NCI-H2029 treated with DMSO at 0.1 percent for 48 hours (cell line): ENCODE results near the gene BAIAP2L2.
A peak's percentile ranks its signal among the peaks of the same experiment; 100 is the strongest.
"Not testable (repeated sequence)": the region's sequence is repeated elsewhere in the genome, so short reads cannot be mapped to it uniquely, and the experiment has no call there.

Experiments used
- DNase-seq: peaks from one replicate; lab custom pipeline; 2025; lab: John Stamatoyannopoulos, UW

Gene BAIAP2L2, protein sequence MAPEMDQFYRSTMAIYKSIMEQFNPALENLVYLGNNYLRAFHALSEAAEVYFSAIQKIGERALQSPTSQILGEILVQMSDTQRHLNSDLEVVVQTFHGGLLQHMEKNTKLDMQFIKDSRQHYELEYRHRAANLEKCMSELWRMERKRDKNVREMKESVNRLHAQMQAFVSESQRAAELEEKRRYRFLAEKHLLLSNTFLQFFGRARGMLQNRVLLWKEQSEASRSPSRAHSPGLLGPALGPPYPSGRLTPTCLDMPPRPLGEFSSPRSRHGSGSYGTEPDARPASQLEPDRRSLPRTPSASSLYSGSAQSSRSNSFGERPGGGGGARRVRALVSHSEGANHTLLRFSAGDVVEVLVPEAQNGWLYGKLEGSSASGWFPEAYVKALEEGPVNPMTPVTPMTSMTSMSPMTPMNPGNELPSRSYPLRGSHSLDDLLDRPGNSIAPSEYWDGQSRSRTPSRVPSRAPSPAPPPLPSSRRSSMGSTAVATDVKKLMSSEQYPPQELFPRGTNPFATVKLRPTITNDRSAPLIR

DNA sequence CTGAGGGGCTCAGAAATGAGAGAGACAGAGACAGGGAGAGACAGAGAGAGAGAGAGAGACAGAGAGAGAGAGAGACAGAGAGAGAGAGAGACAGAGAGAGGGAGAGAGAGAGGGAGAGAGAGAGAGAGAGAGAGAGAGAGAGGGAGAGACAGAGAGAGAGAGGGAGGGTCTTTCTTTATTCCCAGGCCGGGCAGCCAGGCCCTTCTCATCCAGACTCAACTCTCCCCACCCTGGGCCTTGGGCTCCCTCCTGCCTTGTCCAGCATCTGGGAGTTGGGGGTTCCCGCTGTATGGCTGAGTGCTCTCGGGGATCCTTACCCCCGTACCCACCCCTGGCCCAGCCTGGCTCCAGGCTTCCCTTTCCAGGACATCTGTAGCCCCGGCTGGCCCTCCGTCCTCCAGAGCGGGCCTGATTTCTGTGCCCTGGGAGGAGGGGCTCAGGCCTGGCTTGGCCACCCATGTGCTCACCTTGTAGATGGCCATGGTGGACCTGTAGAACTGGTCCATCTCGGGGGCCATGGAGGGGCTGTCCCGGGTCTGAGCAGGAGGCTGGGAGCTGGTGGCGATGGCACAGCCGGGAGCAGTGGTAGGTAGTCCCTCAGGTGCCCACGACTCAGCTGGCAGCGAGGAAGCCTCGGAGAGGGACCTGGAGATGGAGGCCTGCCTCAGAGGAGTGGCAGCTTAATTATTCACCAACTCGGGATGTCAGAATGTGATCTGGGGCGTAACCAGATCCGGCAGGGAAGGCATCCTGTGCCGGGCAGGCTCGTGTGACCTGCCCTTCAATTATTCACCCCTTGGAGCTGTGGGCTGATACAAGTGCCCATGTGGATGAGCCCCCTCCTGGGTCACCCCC is at the start of gene BAIAP2L2:
Gene BAIAP2L2 (minus strand): TSS at position 677 of the 855 bp plus-strand sequence. CDS start 159 bp downstream, at position 518.
- DNase-seq, result no peak

DNA sequence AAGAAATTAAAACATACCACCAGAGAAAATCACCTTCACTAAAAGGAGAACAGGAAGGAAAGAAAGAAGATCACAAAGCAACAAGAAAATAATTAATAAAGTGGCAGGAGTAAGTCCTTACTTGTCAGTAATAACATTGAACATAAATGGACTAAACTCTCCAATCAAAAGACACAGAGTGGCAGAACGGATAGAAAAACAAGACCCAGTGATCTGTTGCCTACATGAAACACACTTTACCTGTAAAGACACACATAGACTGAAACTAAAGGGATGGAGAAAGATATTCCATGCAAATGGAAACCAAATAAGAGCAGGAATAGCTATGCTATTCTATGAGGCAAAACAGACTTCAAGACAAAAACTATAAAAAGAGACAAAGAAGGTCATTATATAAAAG is 45.2 kb upstream of the BAIAP2L2 start:
- DNase-seq, result no peak

DNA sequence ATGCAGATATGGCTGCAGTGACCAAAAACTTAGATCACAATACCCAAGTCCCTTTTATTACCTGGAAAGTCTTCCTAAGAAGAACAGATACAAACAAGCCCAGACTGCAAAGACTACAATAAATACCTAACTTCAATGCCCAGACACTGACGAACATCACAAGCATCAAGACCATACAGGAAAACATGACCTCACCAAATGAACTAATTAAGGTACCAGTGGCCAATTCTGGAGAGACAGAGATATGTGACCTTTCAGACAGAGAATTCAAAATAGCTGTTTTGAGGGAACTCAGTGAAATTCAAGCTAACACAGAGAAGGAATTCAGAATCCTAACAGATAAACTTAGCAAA is 44.1 kb upstream of the BAIAP2L2 start:
- not testable (repeated sequence) for DNase-seq

DNA sequence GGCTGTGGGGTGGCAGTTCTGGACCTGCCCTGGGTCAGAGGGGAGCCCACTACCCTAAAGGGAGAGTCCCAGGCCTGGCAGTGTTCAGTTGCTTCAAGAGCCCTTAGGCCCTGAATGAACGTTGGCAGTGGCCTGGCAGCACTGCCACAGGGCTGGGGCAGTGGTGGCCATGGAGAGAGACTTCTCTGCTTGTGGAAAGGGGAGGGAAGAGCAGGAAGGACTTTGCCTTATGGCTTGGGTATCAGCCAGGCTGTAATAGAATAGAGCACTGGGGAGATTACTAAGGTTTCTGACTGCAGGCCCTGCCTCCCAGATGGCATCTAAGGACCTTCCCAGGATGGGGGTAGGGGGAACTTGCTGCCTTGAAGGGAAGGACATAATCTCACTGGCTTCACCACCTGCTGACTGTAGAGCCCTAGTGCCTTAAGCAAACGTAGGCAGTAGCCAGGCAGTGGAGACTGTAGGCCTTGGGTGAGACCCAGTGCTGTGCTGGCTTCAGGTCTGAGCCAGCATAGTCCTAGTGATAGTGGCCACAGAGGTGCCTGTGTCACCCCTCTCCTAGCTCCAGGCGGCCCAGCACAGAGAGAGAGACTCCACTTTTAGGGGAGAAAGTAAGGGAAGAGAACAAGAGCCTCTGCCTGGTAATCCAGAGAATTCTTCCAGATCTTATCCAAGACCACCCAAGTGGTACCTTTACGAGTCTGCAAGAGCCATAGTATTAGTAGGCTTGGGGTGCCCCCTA is 43.5 kb upstream of the BAIAP2L2 start:
- DNase-seq, result peak; percentile 41

DNA sequence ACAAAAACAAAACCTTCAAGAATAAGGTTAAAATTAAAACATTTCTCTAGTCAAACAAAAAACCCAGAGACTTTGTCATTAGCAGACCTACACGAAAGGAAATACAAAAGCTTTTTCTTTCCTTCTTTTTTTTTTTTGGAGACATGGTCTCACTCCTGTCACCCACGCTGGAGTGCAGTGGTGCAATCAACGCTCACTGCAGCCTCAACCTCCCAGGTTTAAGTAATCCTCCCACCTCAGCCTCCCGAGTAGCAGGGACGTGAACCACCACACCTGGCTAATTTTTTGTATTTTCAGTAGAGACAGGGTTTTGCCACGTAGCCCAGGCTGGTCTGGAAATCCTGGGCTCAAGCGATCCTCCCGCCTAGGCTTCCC is 40.6 kb upstream of the BAIAP2L2 start:
- no peak for DNase-seq

DNA sequence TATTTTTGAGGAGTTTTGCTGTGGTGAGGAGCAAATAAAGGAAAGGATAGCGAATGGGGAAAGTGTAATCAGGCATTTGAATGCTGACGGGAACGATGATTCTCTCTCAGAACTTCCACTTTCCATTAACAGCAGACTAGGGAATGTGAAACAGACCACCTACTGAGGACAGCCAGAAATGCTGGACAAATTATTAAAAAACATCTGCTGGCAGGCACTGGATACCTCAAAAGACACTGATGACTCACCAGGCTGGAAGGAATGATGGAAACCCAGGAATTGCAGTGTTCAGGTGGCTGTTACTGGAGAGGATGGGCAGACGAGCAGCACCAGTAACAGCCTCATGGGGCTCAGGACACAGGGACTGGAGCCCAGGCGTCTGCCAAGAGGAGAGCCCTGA is 37.8 kb upstream of the BAIAP2L2 start:
- no peak for DNase-seq

DNA sequence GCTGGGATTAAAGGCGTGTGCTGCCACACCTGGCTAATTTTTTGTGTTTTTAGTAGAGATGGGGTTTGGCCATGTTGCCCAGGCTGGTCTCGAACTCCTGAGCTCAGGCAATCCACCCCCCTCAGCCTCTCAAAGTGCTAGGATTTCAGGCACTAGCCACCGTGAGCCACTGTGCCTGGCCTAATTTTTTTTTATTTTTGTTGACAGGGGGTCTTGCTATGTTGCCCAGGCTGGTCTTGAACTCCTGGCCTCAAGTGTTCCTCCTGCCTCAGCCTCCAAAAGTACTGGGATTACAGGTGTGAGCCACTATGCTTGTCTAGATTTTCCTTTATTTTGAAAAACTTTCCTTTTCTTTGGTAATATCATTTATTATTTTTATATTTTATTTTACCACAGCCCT is 35.7 kb upstream of the BAIAP2L2 start:
- DNase-seq, result not testable (repeated sequence)

DNA sequence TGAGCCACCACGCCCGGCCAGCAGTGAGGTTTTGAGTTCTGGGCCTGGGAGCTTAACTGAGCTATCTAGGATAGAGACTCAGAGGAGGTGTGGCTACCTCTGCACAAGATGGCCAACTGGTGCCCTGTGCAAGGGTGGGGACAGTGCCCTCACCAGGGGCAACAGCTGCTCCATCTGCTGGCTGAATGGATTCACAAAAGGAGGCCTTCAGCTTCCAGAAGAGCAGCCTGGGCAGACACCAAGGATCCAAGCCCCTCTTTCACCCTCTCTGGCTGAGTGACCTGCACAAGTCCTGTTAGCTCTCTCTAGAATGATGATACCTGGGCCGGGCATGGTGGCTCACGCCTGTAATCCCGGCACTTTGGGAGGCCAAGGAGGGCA is 33.5 kb upstream of the BAIAP2L2 start:
- no peak for DNase-seq

DNA sequence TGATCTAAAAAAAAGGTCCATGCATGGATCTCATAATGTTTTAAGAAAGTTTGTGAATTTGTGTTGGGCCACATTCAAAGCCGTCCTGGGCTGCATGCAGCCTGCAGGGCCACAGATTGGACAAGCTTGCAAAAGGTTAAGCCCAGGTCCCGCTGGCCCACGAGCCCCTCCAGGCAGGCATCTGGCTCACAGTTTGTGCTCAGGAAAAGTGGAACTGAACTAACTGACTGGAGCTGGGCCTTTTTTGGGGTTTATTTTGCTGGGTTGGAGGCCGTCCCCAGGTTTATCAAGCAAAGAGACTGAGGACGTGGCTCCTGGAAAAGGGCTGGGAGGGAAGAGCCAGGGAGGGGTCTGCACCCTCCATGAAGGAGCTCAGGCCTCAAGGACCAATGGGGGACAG is 32.1 kb upstream of the BAIAP2L2 start:
- no peak for DNase-seq

DNA sequence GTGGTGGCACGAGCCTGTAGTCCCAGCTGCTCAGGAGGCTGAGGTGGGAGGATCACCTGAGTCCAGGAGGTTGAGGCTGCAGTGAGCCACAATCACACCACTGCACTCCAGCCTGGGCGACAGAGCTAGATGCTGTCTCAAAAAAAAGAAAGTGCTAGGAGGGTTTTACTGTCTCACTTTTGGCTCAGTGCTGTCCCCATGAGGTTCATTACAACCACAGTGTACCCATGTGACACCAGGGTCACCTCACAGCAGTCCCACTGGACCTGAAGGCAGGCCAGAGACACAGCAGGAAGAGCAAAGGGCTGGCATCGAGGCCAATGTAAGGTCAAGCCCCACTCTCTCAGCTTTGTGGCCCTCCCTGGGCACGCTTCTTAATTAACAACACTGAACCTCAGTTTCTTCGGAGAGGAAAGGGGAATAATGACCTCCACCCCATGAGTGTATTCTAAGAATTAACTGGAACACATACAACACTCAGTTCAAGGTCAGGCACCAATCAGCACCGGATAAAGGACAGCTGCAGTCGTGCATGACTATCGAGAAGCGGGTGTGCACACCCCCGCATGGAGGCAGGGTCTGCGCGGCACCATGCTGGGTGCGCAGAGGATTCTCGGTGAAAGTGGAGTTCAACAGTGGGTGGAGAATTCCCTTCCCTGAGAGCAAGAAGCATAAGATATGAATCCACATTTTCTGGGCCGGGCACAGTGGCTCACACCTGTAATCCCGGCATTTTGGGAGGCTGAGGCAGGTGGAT is 30.9 kb upstream of the BAIAP2L2 start:
- no peak for DNase-seq

DNA sequence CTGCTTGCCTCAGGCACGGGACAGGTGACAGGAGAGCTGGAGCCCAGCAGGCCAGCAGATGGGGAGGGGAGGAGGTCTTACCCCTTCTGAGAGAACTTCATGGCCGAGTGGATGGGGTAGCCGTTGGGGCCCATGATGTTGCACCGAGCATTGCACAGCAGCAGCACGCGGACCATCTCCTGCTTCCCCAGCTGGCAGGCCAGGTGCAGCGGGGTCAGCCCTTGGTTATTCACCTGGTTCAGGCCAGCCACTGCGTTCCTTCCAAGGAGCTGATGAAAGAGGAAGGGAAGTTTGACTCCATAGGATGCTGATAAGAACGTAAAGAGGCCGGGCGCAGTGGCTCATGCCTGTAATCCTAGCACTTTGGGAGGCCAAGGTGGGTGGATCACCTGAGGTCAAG is 29.4 kb upstream of the BAIAP2L2 start:
- no peak for DNase-seq

DNA sequence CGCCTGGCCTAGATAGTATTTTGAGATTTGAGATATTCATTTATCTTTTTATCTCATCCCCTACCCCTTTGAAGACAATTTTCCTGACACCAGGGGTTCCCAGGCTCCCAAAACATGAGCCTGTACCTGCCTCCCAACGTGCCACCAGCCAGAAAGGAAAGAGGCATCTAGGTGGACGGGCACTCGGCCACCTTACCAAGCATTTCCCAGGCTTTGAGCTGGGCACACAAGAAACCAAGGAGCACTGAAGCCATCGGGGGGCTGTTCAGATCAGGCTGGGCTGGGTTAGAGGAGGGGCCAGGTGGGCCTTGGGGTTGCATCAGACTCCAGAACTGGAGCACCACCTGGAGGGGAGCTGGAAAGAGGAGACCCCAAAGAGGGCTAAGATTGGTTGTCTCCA is 28.5 kb upstream of the BAIAP2L2 start:
- DNase-seq, result no peak

DNA sequence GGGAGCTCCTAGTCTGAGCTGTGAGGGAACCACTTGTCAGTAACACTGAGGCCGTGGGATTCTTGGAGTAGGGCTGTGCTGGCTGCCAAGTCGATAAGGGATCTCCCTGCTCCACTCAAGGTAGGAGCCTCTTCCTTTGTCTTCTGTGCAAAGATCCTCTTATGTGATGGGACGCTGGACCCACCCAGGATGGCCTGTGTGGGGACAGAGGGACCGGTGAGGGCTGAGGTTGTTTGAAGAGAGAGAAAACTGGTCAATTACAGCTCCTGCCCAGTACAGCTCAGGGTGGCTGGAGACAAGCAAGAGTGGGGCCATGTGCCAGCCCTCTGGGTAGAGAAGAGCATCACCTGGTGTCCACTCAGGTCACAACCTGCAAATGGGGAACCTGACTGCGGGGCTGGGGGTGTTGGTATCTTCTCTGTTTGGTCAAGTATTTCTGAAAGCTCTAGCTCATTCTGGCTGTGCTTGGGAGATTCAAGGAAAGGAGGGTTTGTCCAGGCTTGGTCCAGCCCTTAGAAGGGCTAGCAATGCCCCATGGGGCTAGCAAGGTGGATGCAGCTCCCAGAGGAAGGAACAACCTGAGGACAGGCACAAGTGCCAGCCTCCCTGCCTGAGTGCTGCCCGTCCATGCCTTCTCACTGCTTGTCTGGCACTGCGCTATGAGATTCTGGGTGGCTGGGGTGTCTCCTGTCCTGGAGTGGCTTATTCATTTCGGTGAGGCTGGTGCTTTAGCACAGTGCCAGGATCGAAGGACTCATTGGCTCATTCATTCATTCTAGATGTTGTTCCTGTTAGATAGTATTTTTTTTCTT is 27.6 kb upstream of the BAIAP2L2 start:
- no peak for DNase-seq

DNA sequence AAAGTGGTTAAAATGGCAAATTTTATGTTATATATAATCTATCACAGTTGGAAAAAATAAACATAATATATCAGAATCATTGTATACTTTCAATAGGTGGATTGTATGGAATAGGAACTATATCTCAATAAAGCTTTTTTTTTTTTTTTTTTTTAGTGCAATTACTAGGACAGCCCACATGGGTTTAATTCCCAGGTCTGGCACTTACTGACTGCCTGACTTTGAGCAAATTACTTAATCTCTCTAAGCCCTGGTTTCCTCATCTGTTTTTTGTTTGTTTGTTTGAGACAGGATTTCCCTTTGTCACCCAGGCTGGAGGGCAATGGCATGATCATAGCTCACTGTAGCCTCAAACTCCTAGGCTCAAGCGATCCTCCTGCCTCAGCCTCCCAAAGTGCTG is 26.1 kb upstream of the BAIAP2L2 start:
- no peak for DNase-seq

DNA sequence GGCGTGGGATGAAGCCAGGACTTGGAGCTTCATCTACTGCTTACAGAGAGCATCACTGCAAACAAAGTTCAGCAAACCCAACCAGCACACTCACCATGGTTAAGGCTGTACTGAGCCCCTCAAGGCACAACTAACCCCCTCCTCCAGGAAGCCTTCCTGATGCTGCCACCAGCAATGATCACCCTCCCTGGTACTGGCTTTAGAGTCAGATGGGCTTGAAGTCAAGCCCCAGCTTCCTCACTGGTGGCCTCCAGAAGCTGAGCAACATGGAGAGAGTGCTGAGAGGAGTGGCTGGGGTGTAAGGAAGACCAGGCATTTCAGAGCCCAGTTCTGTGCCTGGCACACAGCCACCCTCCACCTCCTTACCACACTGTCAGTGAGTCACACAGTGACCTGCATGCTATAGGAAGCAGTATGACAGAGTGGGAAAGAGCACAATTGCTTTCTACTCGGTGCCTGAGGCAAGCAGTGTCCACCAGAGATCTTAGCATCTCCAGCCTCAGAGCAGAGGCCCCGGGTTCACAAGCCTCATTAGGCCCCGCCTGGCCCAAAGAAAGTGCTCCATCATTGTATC is 24.7 kb upstream of the BAIAP2L2 start:
- DNase-seq, result no peak

DNA sequence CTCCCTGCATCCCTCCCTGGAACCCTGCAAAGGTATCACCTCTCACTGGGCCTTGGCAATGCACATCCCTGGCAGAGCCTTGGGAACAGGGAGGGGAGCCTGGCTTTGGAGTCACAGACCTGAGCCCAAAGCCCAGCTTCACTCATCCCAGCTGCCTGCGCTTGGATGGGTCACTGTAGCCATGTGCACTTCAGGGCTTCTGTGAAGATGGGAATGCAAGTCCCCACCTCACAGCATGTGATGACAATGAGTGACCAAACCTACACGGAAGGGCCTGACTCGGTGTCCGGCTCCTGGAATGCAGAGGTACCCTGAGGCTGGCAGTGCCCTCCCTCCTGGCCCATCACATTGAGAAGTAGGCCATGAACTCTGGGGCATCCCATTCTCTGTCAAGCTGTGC is 22.8 kb upstream of the BAIAP2L2 start:
- DNase-seq, result no peak

DNA sequence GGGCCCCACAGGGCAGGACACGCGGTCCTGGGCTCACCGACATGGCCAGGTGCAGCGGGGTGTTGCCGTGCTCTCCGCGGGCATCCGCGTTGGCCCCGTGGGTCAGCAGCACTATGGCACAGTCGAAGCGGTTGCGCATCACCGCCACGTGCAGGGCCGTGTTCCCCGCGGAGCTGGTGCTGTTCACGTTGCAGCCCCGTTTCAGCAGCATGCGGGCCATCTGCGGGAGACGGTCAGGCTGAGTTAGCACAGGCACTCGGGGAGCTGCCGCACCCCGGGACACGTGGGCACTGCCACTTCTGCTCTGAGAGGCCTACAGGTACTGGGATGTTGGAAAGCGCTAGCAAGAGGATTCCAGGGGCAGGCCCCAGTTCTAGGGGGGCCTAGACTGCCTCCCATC is 22.3 kb upstream of the BAIAP2L2 start:
- DNase-seq, result no peak

DNA sequence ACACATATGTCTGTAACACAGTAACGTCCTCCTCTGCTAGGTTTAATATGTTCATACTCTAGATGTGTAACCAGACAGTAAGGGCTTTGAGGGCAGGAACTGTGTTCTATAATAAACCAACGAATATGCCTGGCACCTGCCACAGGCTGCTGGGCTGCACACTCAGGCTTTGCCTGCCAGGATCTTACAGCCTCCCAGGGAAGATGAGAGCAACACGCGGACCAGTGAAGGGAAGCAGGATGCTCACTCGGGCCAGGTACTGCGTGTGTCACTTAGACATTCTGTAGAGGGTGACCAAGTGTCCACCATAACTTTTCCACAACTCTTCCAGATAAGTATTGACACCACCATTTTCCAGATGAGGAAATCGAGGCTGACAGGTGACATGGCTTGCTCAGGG is 21.7 kb upstream of the BAIAP2L2 start:
- no peak for DNase-seq

DNA sequence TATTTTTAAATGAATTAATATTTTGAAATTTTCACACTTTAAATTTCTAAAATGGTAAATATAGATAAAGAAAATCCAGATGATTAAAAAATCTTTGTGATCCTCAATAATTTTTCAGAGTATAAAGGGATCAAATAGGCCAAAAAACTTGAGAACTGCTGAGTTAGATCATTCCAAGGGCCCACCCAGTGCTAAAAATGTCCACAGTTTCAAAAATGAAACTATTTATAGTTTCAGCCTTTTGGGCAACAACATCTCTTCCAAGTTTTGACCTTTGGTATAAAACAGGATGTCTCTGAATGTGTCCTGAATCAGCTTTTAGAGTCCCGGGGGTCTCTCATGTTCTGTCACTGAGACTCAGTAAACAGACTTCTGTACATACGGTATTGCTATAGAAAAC is 20.9 kb upstream of the BAIAP2L2 start:
- DNase-seq, result no peak

DNA sequence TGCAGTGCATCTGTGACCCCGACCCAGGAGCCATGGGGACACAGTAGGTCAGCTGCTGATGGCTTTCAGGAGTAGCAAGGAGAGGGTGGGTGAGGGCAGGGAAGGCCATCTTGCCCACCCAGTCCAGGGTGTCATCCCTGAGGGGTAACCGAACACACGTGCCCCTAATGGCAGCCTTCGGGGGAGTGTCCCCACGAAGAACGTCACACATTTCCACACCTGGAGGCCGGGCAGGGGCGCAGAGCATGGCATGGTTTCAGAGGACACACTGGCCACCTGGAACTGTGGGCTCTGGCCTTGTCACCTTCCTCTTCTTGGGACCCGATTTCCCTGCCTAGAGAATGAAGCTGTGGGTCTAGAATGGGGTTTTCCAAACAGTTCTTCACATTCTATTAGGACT is 19.4 kb upstream of the BAIAP2L2 start:
- DNase-seq, result no peak

DNA sequence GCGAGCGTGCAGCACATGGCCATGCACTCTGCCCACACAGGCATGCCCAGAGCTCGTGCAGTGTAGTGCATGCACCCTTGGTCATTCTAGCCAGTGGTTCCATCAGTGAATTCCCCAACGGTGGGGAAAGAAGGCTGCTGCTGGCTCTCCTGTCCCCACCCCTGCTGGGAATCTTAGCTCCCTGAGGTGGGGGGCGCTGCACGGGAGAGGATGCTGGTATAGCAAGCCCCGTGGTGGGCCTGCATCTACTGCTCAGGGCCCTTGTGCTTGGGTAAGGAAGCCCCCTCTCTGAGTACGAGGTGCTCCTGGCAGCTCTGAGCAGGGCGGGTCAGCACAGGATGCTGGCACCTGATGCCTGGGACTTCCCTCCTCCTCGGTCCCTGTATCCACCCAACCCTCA is 18.5 kb upstream of the BAIAP2L2 start:
- DNase-seq, result no peak
